GM18508 (cell line): ENCODE measurements around the gene TTI1.
"Not testable (repeated sequence)": the region's sequence is repeated elsewhere in the genome, so short reads cannot be mapped to it uniquely, and the experiment has no call there.

Experiments
- ATAC-seq: cut with Tn5 transposase; IDR thresholded peaks from one replicate; pipeline ENCODE4 v1.9.1; 2021; ENCODE audit warnings: moderate number of reproducible peaks; ENCODE audit not compliant: insufficient read depth, unreplicated experiment

TTI1 gene

GRCh38 chr20:37973059-37973910 lies 60.0 kb downstream of the TTI1 start:
- ATAC-seq, result no peak

- ATAC-seq, result no peak
These were observed 60.8 kb downstream of the TTI1 start for GRCh38 chr20:37972256-37973058.

- no peak for ATAC-seq
These were observed 61.6 kb downstream of the TTI1 start for GRCh38 chr20:37971561-37972127.

- no peak for ATAC-seq
These were observed 62.4 kb downstream of the TTI1 start for GRCh38 chr20:37970856-37971245.

- ATAC-seq, result no peak
These were observed 63.1 kb downstream of the TTI1 start for GRCh38 chr20:37969949-37970855.

- ATAC-seq, result no peak
These were observed 64.3 kb downstream of the TTI1 start for GRCh38 chr20:37968841-37969401.

- not testable (repeated sequence) for ATAC-seq
These were observed 69.8 kb downstream of the TTI1 start for GRCh38 chr20:37963483-37963882.

- ATAC-seq, result no peak
These were observed 72.2 kb downstream of the TTI1 start for GRCh38 chr20:37961066-37961465.

GRCh38 chr20:37958856-37959520 lies 74.3 kb downstream of the TTI1 start:
- ATAC-seq, result no peak

GRCh38 chr20:37956107-37956585 lies 77.1 kb downstream of the TTI1 start:
- no peak for ATAC-seq

GRCh38 chr20:37955511-37955910 lies 77.7 kb downstream of the TTI1 start:
- ATAC-seq, result no peak

GRCh38 chr20:37954626-37955025 lies 78.6 kb downstream of the TTI1 start:
- ATAC-seq, result no peak

- no peak for ATAC-seq
These were observed 79.1 kb downstream of the TTI1 start for GRCh38 chr20:37954190-37954589.

GRCh38 chr20:37948956-37949355 lies 84.3 kb downstream of the TTI1 start:
- ATAC-seq, result no peak

- no peak for ATAC-seq
These were observed 85.3 kb downstream of the TTI1 start for GRCh38 chr20:37947943-37948342.

- ATAC-seq, result no peak
These were observed 86.3 kb downstream of the TTI1 start for GRCh38 chr20:37946946-37947345.

GRCh38 chr20:37945091-37945547 lies 88.1 kb downstream of the TTI1 start:
- ATAC-seq, result no peak

GRCh38 chr20:37944456-37944981 lies 88.7 kb downstream of the TTI1 start:
- no peak for ATAC-seq
